Ovary (tissue), 3 donors: ENCODE results near the gene AKAP3.

Experiments
- CTCF ChIP-seq, 3 donors: fragments of 450-650 bp in 2 of 3; fragments of 200-600 bp in 1 of 3; IDR thresholded peaks; one replicate each; pipeline versions ENCODE4 v1.5.1 to v1.8.0; 2016 to 2022; ENCODE audit warnings: antibody characterized with exemption in 3 of 3, mild to moderate bottlenecking in 1 of 3
- EP300 ChIP-seq: sonication (generic); formaldehyde crosslinking; IDR thresholded peaks from one replicate; pipeline ENCODE4 v1.6.1; 2017; ENCODE audit warnings: antibody characterized with exemption
- POLR2A ChIP-seq: fragments of 450-650 bp; IDR thresholded peaks from one replicate; pipeline ENCODE4 v1.6.1; 2017; ENCODE audit warnings: antibody characterized with exemption, mild to moderate bottlenecking, moderate library complexity
- donor health status: DM: no; HTN: no; CAD: no.

- no peak for TF ChIP-seq CTCF (IDR thresholded peaks at IDR 0.05)
- no peak for TF ChIP-seq POLR2A
- TF ChIP-seq EP300: no peak
Observed at GRCh38 chr12:4587108-4587507, 61.7 kb downstream of the AKAP3 start.
